Neural cell (in vitro differentiated cells): Measurements from ENCODE around the gene ODF2. TPM values are rescaled to one million over a fixed set of nuclear protein-coding genes. Genes with fewer than 3 reads are reported as not detected.

Experiments used
- H2AFZ ChIP-seq: fragments of 200-600, 300-800 bp; sonication (generic), shearing (Covaris generic); 2 replicates; pipeline ENCODE4 v1.6.0; 2014; ENCODE audit warnings: low read depth, mild to moderate bottlenecking, antibody characterized with exemption, low read length, moderate library complexity
- H3F3A ChIP-seq: fragments of 200-600 bp; shearing (Covaris generic); 2 replicates; pipeline ENCODE4 v1.6.1; 2016; ENCODE audit warnings: mild to moderate bottlenecking, moderate library complexity, mixed read lengths, antibody characterized with exemption, low read length; ENCODE audit not compliant: insufficient read depth, poor library complexity, severe bottlenecking
- H3K27ac ChIP-seq: fragments of 200-600, 300-800 bp; sonication (generic), shearing (Covaris generic); 2 replicates; pipeline ENCODE4 v1.5.1; 2014; ENCODE audit warnings: mild to moderate bottlenecking, low read length, moderate library complexity
- H3K27me3 ChIP-seq: fragments of 300-800, 200-600 bp; sonication (generic), shearing (Covaris generic); 2 replicates; pipeline ENCODE4 v1.6.0; 2014; ENCODE audit warnings: mild to moderate bottlenecking, low read depth, low read length, moderate library complexity; ENCODE audit not compliant: insufficient read depth
- H3K36me3 ChIP-seq: fragments of 300-800, 200-600 bp; sonication (generic), shearing (Covaris generic); 2 replicates; pipeline ENCODE4 v1.5.1; 2014; ENCODE audit warnings: mild to moderate bottlenecking, antibody characterized with exemption, low read length, moderate library complexity; ENCODE audit not compliant: insufficient read depth
- H3K4me2 ChIP-seq: fragments of 300-800, 200-600 bp; sonication (generic), shearing (Covaris generic); 2 replicates; pipeline ENCODE4 v1.6.0; 2014; ENCODE audit warnings: mild to moderate bottlenecking, low read length
- H3K4me3 ChIP-seq: fragments of 300-800, 200-600 bp; sonication (generic), shearing (Covaris generic); 2 replicates; pipeline ENCODE4 v1.5.1; 2014; ENCODE audit warnings: mild to moderate bottlenecking, low read length, moderate library complexity
- H3K79me2 ChIP-seq: fragments of 200-600 bp; shearing (Covaris generic); replicated peaks from 2 replicates; pipeline ENCODE4 v1.6.0; 2014; ENCODE audit warnings: mild to moderate bottlenecking, low read length, moderate library complexity; ENCODE audit not compliant: insufficient read depth
- H3K9ac ChIP-seq: fragments of 300-800, 200-600 bp; sonication (generic), shearing (Covaris generic); 2 replicates; pipeline ENCODE4 v1.6.1; 2016; ENCODE audit warnings: mild to moderate bottlenecking, low read length, mixed read lengths
- H3K9me2 ChIP-seq: fragments of 200-600 bp; shearing (Covaris generic); 2 replicates; pipeline ENCODE4 v1.6.1; 2016; ENCODE audit warnings: mild to moderate bottlenecking, low read length, mixed read lengths; ENCODE audit not compliant: insufficient read depth
- H3K9me3 ChIP-seq: fragments of 200-600, 300-800 bp; sonication (generic), shearing (Covaris generic); 2 replicates; pipeline ENCODE4 v1.6.1; 2016; ENCODE audit warnings: mild to moderate bottlenecking, mixed run types, low read length, moderate library complexity, mixed read lengths
- H4K20me1 ChIP-seq: fragments of 200-600 bp; shearing (Covaris generic); 2 replicates; pipeline ENCODE4 v1.6.1; 2016; ENCODE audit warnings: mild to moderate bottlenecking, mixed run types; ENCODE audit not compliant: insufficient read depth
- CTCF ChIP-seq: fragments of 450-650 bp; IDR thresholded peaks from 2 replicates; pipeline ENCODE4 v1.5.1; 2014; ENCODE audit warnings: antibody characterized with exemption, mild to moderate bottlenecking, moderate library complexity; ENCODE audit not compliant: poor library complexity, severe bottlenecking
- EP300 ChIP-seq: fragments of 450-650 bp; conservative IDR thresholded peaks from 2 replicates; pipeline ENCODE4 v1.6.1; 2014; ENCODE audit warnings: antibody characterized with exemption, mild to moderate bottlenecking, moderate library complexity; ENCODE audit not compliant: poor library complexity, severe bottlenecking
- EZH2 ChIP-seq: fragments of 200-600, 300-800 bp; shearing (Covaris generic), sonication (generic); IDR thresholded peaks from 2 replicates; pipeline ENCODE4 v1.6.1; 2014; ENCODE audit warnings: antibody characterized with exemption, low read length, borderline replicate concordance, mild to moderate bottlenecking; ENCODE audit not compliant: insufficient read depth, poor library complexity, severe bottlenecking
- MXI1 ChIP-seq: fragments of 450-650 bp; conservative IDR thresholded peaks from 2 replicates; pipeline ENCODE4 v1.6.1; 2014; ENCODE audit warnings: antibody characterized with exemption, mild to moderate bottlenecking; ENCODE audit not compliant: poor library complexity, severe bottlenecking
- POLR2AphosphoS5 ChIP-seq: IDR thresholded peaks from 2 replicates; pipeline ENCODE4 v1.6.1; 2012
- RAD21 ChIP-seq: fragments of 450-650 bp; conservative IDR thresholded peaks from 2 replicates; pipeline ENCODE4 v1.6.1; 2014; ENCODE audit warnings: antibody characterized with exemption, mild to moderate bottlenecking, moderate library complexity
- REST ChIP-seq: IDR thresholded peaks from 2 replicates; pipeline ENCODE4 v1.6.1; 2012; ENCODE audit warnings: borderline replicate concordance
- SMC3 ChIP-seq: fragments of 450-650 bp; conservative IDR thresholded peaks from 2 replicates; pipeline ENCODE4 v1.6.1; 2014; ENCODE audit warnings: antibody characterized with exemption, mild to moderate bottlenecking, moderate library complexity; ENCODE audit not compliant: poor library complexity
- TAF1 ChIP-seq: IDR thresholded peaks from 2 replicates; pipeline ENCODE4 v1.6.1; 2012; ENCODE audit warnings: low read depth
- polyA plus RNA-seq: library from polyadenylated mRNA; depleted of rRNA; stranded (reverse); fragments of >200 nt; gene quantifications from 2 replicates; pipeline ENCODE4 v1.2.3, GENCODE V29; 2014

Gene ODF2
- polyA plus RNA-seq, 1 donor from 2014 or later: 39.3 TPM

DNA sequence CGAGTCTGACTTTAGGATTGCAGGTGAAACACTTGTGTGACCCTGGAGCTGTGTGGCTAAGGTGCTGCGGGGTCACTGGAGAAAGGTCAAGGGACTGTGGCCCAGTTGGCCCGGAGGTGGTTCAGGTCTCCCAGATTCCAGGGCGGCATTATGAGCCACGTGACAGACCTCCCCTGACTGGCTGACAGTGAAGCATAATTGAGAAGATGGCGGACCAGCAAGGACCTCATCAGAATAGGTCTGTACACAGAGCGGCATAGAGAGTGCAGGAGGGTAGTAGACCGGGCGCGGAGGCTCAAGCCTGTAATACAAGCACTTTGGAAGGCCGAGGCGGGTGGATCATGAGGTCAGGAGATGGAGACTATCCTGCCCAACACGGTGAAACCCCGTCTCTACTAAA, 815 bp upstream of the ODF2 start:
- no peaks in the 10 kb centered on the region for H4K20me1 ChIP-seq
- no peak overlapping the region for H3K9ac ChIP-seq
- H3K9me3 ChIP-seq: no peaks in the 10 kb centered on the region
- H3K27me3 ChIP-seq: no peaks in the 10 kb centered on the region
- no peak overlapping the region for H3K4me2 ChIP-seq
- H3K79me2 ChIP-seq: no peaks in the 10 kb centered on the region
- no peak overlapping the region for H3K4me3 ChIP-seq
- TF ChIP-seq EZH2 (no peak), RAD21 (no peak), TAF1 (no peak), MXI1 (no peak), POLR2AphosphoS5 (no peak), REST (no peak), CTCF (no peak), EP300 (no peak), SMC3 (no peak)
- no peak overlapping the region for H3K27ac ChIP-seq
- H3F3A ChIP-seq: no peaks in the 10 kb centered on the region
- no peaks in the 10 kb centered on the region for H3K36me3 ChIP-seq
- H3K9me2 ChIP-seq: no peaks in the 10 kb centered on the region
- no peak overlapping the region for H2AFZ ChIP-seq

- Histone ChIP-seq H3K27me3 (no peaks in the 10 kb centered on the region), H3F3A (no peaks in the 10 kb centered on the region), H2AFZ (peak overlapping the region; percentile 65), H3K9me3 (no peaks in the 10 kb centered on the region), H3K79me2 (no peaks in the 10 kb centered on the region), H3K9ac (peak overlapping the region; percentile 70), H4K20me1 (no peaks in the 10 kb centered on the region), H3K4me3 (peak overlapping the region; percentile 94), H3K27ac (peak overlapping the region; percentile 47), H3K4me2 (peak overlapping the region; percentile 44), H3K9me2 (no peaks in the 10 kb centered on the region), H3K36me3 (no peaks in the 10 kb centered on the region)
- peak; percentile 60 for TF ChIP-seq MXI1
- no peak for TF ChIP-seq CTCF
- TF ChIP-seq POLR2AphosphoS5: no peak
- no peak for TF ChIP-seq RAD21
- TF ChIP-seq SMC3: no peak
- no peak for TF ChIP-seq EZH2
- TF ChIP-seq EP300: no peak
Measured at GRCh38 chr9:128456613-128457061, 831 bp downstream of the ODF2 start.
